NCI-H1417 treated with DMSO at 0.1 percent for 48 hours (cell line): ENCODE measurements around the gene EIF5B.

Experiments used
- DNase-seq: peaks from one replicate; lab custom pipeline; 2025; lab: John Stamatoyannopoulos, UW

EIF5B gene

DNA sequence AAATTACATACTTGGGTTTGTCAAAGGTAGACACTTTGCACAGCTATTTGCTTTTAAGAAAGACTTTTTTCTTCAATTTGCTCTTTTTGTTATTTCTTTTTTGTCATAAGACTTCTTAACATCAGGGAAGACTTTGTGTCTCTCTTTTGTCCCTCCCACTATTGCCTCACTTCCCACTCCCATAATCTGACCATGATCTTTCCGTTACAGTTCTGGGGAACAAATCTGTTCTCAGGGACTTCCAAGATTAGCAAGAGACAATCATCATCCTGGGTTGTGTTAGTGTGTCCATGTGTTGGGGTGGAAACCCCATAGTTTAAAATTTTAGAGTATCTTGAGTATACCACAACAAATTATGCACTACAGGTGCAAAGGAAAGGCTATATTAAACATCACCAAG, 77.4 kb downstream of the EIF5B start:
- DNase-seq = no peak

DNA sequence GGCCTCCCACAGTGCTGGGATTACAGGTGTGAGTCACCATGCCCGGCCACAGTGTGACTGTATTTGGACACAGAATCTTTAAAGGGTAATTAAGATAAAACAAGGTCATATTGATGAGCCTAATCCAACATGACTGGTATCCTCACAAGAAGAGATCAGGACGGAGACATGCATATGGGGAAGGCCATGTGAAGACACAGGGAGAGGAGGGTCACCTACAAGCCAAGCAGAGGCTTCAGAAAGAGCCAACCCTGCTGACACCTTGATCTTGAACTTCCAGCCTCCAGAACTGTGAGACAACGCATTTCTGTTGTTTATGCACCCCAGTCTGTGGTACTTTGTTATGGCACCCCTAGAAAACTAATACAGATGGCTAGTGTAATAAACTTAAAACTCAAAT, 80.2 kb downstream of the EIF5B start:
- no peak for DNase-seq

DNA sequence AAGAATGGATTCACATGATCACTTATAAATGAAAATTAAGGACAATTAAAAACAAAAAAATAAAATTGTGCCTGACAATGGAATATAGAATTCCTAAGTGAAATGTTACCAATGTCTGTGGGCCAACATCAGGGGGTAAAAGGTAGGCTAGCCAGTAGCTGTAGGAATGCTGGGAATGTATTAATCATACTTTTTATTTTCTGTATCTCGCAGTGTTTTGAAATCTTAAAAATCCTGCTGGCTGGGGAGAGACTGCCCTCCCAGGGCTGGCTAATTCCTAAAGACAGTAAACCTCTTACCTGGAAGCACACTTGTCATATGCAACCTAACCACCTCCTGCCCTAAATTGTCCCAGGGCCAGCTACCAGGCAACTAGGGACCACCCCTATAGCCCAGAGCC, 82.8 kb downstream of the EIF5B start:
- DNase-seq = no peak

DNA sequence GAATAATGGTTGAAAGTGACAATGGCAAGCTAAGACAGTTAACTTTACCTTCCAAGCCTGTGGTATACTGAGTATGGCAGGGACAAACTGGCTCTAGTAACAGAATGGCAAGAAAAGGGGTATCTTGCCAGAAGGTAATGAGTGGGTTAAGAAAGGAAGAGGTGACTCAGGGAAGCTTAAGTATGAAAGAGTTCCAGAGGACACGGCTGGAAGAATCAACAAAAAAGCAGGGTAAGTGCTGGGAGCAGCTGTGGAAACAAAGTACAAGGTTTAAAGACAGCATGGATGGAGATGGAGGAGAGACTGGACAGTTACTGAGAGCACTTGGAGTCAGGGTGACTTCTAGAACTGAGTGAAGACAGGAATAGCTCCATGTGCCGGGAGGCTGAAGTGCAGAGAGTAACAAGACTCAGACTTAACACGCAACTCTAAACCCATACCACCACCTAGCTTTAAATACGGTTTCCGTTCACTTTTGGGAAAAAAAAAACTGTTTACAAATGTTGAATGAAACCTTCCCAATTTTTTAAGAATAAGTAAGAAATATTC, 83.6 kb downstream of the EIF5B start:
- DNase-seq = no peak

DNA sequence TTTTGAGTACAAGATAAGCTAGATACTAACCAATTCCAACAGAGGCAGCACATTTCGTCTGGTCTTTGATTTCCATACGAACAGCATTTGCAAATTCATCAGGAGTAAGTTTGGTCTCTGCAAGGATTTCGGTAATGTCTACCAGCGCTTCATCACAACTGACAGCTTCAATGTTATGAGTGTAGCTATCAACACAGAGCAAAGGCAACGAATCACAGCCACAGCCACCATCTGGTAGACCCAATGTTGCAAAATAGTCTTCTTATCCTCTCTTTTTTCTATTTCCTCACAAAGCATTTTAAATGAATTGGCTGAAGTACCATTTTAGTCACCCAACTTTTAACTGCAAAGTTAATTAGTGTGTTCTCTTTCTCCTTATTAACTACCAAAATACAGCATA, 84.3 kb downstream of the EIF5B start:
- DNase-seq = no peak

DNA sequence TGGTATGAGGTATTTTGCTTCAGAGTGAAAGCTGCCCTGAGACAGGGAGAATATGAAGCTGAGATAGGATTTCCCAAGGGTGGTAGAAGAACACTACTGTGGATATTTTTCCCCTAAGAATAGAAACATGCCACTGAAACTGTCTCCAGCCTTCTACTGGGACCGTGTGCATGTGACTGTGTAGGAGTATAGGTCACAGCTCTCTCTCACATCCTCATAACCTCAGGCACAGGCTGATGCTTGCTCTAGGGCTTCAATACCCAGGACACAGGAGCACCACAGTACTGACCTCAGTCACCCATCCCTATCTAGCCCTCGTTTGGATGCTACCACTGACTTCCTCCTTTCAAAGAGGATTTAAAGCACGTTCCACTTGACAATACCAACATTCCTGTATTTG, 85.4 kb downstream of the EIF5B start:
- DNase-seq = no peak

DNA sequence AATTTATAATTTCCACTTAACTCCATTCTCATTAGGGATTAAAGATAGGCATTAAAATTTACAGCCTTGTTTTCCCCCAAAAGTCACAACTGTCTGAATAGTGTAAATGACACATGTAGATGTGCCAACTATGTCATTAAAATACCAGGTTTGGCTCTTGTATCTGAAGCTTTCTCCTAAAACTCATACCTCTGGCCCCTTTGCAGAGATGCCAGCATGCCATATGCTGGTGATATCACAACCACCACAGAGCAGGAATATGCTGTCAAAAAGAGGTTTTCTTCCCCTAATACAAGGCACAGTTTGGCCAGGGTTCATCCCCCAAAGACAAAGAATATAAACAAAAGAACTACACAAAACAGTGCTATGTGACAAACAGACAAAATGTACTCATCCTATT, 87.2 kb downstream of the EIF5B start:
- DNase-seq = no peak

DNA sequence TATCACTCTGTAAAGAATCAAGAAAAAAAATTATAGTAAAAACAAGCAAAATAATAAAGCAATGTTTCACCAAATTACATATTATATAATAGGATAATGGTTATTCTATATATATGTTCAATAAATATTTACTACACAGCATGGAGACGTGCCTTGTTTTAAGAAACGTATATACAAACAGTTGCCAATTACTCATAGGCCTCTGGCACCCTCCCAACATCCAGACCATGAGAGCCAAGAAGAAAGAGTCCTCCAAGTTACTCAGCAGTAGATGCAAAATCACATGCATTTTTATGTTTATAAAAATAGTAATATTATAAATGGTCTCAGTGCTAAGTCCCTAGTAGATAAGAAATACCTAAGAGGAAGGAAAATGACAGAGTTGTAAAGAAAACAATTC, 87.8 kb downstream of the EIF5B start:
- no peak for DNase-seq

DNA sequence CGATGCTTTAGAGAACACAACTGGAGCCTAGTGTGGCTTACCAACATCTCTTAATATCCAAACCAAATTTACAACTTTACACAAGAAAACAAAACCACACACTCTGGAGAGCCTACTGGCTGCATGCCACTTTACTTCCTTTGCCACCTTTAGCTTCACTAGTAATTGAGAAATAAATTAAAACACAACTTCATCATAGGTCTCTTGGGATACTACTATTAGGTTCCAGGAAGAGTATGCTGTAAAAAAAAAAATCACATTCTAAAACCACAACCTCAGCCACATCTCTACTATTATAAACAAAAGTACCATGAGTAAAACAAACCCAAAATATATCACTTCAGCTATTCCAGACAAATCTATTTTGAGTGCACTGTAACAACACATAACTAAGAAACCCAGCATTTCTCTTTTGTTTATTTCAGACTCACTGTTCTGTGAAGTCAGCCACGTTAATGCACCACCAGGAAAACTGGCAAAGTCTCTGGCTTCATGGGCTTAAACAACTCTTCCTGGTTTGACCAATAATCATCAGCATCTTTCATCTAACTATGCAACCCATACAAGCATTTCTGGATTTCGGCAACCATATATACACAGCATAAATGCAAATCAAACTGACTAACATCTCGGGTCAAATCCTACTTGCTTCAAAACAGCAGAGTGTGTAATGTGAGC, 93.6 kb downstream of the EIF5B start:
- DNase-seq = no peak

DNA sequence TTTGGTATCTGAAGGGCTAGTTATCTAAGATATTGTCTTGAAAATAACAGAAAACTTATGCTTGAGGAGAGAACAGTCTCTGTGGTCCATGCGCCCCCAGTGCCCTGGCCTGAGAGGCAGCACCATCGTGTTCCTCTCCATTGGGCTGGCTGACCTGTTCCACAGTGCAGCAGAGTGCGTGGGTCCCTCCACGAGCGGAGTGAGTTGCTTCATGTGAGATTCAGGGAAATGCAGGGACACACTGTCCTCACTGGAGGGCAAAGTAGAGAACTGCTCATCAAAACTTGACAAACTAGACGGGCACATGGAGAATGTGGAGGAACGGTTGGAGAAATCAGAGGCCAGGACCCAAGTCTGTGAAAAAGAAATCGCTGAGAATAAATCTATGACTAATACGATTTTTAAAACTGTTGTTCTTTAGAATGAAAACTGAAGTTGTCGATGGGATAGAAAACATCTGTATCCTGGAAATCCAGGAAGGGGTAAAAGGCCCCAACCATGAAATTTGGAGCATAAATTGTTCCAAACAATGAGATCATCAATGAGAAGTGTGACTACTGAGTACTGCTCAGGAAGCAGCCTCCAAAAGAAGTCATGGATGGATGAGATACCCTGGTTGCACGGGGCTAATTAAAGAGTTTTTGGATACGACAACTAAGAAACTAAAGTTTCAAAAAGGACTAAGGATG, 94.5 kb downstream of the EIF5B start:
- DNase-seq = no peak

DNA sequence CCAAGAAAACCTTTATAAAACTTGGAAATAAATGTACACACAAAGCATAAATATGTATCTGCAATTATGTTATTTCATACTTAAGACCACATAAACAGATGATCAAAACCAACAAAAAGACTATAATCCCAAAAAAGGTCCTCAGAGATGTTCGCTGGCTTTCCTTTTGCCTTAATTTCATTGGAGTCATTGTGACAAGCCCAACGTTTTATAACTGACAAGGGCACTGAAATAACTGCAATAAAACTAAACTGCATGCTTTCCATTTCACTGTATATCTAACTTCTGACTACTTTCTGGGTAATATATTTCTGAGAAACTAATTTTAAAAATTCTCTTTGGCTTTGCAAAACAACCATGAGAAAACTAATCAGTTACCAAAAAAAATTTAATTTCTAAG, 96.2 kb downstream of the EIF5B start:
- no peak for DNase-seq

DNA sequence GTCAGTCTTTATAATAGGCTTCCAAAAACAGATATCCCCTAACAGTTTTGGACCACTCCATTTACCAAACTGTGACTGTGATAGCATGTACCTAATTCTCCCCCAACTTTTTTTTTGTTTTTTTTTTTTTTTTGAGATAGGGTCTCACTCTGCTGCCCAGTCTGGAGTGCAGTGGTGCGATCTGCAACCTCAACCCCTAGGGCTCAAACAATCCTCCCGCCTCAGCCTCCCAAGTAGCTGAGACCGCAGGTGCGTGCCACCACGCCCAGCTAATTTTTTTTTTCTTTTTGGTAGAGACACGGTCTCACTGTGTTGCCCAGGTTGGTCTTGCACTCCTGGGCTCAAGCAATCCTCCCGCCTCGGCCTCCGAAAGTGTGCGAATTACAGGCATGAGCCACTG, 99.7 kb downstream of the EIF5B start:
- DNase-seq = no peak

DNA sequence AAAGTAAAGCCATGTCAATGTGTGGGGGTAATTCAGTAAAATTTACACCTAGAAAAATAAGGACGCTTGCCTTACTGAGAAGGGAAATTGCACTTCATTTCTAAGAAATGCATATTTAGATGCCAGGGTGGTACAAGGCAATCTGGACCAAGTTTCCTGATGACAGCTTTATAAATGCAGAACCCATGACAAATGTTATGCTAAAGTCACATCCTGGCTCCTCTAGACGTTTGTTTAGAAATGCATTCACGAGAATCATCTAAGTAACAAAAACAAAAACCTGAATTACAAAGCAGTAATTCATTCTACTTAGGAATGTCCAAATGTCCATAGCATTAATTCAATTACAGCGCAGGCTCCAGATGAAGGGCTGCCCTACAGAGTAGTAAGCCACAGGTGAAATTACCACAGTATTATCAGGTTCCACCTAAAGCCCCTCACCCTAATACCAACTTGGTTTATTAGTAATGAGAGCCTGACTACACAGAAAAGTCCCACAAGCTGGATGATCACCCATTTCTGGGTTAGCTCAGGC, 102.8 kb downstream of the EIF5B start:
- DNase-seq = no peak

DNA sequence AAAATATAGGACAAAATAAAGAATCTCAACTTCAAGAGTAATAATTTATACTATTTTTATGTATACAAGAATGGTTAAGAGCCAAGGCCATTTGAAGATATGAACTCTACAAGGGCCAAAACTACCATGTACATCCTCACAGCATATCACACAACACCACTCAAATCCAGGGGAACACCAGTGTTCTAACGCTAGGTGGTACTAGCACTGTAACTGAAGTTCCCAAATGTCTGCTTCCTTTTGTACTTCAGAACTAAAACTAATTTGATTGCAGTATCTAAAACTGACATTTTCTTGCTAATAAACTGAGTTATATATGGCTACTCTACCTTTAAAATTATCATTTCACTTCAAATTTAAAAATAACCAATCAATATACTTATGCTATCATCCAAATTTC, 105.6 kb downstream of the EIF5B start:
- no peak for DNase-seq

DNA sequence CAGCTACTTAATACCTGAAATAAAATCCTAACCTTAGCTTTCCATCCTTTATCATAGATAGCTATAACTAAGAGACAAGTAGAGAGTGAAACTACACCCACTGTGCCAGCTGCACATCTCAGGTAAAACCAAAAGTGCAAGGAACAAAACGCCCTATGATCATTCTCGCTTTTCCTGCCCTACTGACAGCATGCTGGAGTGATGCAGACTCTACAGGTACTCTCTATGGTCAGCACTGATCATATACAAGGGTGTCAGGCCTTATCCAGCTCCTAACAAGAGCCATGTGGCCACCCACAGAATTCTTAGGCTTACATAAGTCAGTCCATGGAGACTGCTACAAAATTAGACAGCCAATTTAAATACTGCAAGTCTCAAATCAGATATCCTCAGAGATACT, 107.0 kb downstream of the EIF5B start:
- no peak for DNase-seq

DNA sequence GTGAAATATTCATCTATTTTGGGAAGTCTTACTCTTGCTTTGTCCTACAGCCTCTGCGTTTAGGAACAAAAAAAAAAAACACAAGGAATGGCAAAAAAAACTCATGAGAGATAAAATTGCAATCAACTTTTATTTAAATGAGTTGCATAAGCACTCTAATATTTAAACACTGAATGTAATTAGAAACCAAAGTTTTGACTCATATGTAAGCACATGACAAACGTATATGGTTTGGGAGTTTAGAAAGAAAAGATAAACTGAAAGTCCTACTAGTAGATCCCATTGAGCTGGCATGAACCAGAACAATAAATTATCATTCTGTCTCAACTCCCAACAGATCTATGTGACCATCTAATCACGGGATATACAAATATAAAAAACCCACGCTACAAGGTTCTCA, 107.9 kb downstream of the EIF5B start:
- no peak for DNase-seq

DNA sequence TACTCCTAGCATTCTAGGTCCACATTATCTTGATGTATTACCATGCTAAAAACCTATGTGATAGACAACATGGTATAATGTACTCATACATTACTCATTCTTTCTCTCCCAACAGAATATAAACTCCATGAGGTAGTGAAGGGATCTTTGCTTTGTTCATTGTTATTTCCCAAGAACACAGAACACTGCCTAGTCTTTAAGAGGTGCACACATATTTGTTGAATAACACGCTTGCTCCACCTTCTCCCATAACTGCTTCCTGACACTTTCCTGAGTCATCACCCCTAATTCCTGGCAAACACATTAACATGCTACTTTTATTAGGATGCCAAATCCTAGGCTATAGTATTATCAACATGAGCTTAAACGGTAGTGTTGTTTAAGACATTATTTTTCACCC, 111.4 kb downstream of the EIF5B start:
- no peak for DNase-seq

DNA sequence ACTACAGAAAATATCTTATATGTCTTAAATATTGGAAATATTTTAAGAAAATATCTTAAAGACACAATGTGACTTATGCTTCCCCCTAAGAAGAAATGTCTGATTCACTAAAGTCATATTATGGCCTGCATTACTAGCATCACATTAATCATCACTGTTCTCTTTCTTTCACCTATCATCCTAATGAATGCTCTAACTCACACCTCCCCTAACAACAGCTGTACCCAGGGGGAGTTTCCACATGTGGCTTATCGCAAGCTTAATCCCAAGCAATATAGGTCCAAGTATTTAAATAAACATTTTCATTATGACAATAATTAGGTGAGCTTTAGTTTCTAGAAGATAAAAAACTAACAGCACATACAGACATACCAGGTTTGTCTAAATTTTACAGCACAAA, 113.0 kb downstream of the EIF5B start:
- DNase-seq = no peak
